ENCODE results near the gene IGFBP3.
A peak's percentile ranks its signal among the peaks of the same experiment; 100 is the strongest.
"Not testable (repeated sequence)": the region's sequence is repeated elsewhere in the genome, so short reads cannot be mapped to it uniquely, and the experiment has no call there.

Gene IGFBP3, protein sequence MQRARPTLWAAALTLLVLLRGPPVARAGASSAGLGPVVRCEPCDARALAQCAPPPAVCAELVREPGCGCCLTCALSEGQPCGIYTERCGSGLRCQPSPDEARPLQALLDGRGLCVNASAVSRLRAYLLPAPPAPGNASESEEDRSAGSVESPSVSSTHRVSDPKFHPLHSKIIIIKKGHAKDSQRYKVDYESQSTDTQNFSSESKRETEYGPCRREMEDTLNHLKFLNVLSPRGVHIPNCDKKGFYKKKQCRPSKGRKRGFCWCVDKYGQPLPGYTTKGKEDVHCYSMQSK

DNA sequence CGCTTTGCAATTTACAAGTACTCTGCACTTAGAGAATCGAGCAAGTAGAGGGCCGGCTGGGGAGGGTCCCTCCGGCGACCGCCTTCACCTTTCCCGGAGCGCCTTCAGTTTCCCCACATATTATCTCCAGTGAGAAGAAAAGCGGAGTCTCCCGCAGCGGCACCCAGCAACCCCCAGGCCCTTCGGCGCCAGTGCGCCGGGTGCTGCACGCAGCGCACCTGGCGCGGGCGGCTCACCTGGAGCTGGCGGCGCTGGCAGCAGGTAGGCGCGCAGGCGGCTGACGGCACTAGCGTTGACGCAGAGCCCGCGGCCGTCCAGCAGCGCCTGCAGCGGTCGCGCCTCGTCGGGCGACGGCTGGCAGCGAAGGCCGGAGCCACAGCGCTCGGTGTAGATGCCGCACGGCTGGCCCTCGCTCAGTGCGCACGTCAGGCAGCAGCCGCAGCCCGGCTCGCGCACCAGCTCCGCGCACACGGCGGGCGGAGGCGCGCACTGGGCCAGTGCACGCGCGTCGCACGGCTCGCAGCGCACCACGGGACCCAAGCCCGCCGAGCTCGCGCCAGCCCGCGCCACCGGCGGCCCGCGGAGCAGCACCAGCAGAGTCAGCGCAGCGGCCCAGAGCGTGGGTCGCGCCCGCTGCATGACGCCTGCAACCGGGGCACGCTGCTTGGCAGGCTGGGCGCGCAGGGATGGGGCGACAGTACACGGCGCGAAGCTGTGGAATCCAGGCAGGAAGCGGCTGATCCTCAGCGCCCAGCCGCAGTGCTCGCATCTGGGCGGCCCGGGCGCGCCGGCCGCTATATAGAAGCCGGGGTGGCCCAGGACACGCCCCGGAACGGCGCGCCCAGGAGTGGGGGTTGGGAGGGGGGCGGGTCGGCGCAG, at the start of gene IGFBP3:
IGFBP3 (minus strand) TSS at position 771 of the 879 bp plus-strand sequence; CDS start at position 639, 132 bp downstream.
- no peak for DNase-seq (ENCODE audit: low read depth)

DNA sequence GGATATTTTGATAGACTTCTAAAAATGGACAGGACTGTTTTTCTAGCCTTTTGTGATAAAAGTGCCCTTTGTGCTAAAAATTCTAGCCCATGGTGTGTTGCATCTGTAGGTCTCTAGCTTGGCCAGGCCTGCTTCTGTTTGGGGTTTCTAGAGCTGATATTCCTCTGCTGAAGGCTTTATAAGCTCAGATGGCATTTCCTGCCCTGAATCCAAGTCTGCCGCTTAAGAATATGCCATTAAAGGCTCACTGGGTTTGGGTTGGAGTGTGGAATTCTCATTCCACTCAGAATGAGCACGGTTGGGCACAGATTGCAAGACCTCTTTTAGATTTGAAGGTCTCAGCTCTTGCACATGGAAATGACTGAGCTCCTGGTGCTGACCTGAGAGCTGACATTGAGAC, 49.4 kb upstream of the IGFBP3 start:
- DNase-seq (ENCODE audit: low read depth) = no peak

DNA sequence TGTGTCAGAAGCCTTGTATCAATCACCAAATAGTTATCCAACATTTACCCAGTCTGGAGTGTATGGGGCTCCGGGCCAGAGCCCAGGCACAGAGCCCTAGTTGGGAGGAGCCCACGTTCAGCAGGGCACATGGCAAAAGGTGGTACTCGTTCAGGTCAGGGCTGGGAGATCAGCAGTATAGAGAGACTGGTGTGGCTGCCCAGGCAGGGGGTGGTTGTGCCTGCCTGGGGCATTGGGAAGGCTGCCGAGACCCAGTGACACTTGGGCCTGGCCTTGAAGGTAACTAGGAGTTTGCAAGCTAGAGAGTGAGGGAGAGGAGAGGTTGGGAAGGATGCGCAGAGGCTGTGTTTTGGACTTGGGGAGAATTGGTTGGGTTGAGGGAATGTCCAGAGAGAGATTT, 48.9 kb upstream of the IGFBP3 start:
- no peak for DNase-seq (ENCODE audit: low read depth)

DNA sequence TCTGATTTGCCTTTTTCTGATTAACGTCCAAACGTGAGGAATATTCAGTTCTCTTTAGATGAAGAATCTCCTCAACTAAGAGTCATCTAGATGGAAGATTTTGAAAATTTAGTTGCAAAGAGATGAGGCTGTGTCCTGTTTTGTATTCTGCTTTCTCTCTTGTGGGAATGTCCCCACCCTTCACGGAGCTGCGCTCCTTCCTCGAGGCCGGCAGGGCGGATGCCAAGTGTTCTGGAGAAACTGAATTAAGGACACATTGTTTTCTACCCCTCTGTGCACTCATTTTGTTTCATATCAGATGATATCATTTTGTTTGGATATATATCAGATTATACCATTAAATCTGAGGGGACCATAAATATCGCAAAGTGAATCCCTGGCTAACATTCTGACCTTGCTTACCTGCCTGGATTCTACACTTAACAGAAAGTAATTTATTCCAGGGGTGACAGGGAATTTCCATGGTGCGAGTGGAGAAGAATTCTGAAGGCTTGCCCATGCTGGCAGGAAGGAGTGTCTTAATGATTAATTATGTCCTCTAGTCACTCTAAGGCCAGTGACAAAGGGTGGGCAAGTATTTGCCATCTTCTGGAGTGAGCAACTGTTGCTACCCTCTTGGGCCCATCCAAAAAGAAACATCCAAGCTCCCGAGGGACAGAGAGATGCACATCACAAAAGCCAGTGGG, 47.9 kb upstream of the IGFBP3 start:
- no peak for DNase-seq (ENCODE audit: low read depth)

DNA sequence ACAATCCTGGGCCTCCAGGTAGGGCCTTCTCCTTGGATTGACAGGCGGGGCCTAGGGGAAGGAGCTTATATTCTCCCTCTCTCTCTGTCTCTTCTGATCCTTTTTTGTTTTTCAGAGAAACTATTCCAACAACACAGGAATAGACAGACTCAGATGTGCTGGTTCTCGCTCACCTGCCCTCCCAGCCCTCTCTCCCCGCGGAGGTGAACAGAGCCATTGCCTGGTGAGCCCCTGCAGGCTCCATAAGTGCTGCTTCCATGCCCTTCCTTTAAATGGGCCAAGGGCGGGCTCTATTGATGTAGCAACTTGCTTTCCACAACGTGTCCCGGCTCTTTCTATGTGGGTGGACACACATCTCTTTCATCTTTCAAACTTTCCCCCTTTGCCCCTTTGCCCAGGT, 47.2 kb upstream of the IGFBP3 start:
- DNase-seq (ENCODE audit: low read depth) = no peak

DNA sequence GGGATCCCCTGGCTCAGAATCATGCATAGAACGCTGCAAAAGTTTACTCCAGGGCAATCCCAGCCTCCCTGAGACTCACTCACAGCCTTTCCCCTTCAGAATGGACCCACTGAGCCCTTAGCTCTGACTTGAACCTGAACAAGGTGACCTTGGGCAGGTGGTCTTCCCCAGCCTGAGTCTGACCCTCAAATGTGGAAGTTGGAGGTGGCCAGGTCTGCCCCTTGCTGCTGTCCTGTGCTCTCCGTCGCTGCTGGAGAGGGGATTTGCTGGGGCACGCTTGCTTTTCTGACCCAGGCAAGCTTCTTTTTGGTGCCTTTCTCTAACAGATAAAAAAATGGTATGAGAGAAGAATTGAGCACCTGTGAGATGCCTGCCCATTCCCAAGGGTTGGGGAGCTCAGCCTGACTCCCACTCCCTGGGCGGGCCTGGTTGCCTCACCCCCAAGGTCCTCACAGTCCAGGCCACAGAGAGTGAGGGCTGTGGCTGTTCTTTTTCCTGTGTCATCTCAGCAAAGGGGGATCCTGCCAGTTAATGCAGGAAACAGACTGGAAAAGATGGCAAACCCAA, 46.6 kb upstream of the IGFBP3 start:
- no peak for DNase-seq (ENCODE audit: low read depth)

DNA sequence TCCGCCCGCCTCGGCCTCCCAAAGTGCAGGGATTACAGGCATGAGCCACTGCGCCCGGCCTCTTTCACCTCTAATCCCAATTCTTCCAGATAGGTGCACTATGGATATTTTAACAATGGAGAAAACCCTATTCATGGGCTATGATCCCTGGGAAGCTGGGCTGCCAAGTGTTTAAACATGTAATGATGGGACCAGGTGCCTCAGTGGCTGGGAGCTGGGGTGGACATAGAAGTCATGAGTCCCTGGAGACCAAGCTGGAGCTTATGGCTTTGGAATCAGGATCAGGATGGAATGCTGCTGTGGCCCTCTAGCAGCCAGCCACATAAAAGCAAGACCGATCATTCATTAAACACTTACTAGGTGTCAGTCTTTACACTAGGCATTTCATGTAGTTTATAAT, 41.8 kb upstream of the IGFBP3 start:
- DNase-seq (ENCODE audit: low read depth) = no peak

DNA sequence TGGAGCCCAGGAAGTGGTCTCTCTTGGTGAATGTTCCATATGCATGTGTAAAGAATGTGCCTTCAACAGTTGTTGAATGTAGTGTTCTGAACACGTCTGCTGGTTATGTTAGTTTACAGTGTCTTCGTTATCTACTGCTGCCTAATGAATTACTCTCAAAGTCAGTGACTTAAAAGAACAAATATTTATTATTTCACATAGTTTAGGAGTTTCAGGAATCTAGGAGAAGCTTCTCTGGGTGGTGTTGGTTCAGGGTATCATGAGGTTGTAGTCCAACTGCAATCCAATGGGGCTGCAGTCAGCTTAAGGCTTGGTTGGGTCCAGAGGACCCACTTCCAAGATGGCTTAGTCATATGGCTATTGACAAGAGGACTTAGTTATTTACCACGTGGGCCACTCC, 36.6 kb upstream of the IGFBP3 start:
- DNase-seq (ENCODE audit: low read depth) = no peak

DNA sequence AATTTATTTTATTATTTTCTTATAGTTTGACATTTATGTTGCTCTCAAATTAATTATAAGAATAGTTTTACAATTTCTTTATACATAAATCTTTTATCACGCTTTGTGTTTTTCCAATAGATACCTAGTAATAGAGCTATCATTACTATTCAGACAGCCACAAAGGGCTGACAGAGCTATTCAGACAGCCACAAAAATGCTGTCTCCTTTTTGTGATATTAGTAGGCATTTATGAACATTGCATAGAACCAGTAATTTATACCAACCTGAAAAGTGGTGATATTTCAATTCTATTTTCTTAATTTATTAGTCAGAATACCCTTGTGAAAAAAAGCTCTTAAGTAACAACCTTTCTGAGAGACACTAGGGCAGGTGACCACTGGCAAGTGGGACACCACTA, 34.2 kb upstream of the IGFBP3 start:
- no peak for DNase-seq (ENCODE audit: low read depth)

DNA sequence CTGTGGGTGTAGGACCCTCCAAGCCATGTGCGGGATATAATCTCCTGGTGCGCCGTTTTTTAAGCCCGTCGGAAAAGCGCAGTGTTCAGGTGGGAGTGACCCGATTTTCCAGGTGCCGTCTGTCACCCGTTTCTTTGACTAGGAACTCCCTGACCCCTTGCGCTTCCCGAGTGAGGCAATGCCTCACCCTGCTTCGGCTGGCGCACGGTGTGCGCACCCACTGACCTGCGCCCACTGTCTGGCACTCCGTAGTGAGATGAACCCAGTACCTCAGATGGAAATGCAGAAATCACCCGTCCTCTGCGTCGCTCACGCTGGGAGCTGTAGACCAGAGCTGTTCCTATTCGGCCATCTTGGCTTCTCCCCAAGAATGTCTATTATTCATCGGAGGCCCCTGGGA, 32.0 kb upstream of the IGFBP3 start:
- DNase-seq (ENCODE audit: low read depth) = not testable (repeated sequence)

DNA sequence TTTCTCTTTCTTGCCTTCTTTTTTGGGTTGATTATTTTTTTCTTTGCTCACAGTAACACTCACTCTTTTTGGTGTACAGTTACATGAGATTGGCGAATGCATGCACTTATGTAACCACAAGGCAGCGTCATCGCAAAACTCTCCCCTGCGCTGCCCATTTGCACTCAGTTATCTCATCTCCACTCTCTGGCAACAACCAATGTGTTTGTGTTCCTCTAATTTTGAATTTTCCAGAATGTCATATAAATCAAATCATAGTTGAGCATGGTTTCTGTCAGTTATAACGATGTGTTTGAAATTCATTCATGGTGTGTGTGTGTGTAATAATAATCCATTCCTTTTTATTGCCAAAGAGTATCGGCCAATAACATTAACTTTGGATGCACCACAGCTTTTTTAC, 23.0 kb upstream of the IGFBP3 start:
- DNase-seq (ENCODE audit: low read depth) = no peak

DNA sequence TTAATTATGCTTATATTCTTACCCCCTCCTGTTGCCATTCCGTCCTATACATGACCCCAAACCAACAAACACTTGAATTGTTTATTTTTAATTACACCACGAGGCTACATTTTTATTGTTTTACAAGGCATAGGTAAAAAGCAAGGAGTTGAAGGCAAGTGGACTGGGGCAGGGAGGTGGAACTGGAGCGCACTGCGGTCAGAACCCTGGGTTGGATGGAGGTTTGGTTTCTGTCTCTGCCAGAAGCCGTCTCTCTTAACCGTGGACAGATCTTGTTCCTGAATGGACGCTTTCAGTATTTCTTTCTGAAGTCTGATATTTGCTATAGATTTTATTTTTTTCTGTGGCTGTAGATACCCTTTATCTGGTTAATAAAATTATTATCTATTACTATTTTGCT, 19.9 kb upstream of the IGFBP3 start:
- no peak for DNase-seq (ENCODE audit: low read depth)

DNA sequence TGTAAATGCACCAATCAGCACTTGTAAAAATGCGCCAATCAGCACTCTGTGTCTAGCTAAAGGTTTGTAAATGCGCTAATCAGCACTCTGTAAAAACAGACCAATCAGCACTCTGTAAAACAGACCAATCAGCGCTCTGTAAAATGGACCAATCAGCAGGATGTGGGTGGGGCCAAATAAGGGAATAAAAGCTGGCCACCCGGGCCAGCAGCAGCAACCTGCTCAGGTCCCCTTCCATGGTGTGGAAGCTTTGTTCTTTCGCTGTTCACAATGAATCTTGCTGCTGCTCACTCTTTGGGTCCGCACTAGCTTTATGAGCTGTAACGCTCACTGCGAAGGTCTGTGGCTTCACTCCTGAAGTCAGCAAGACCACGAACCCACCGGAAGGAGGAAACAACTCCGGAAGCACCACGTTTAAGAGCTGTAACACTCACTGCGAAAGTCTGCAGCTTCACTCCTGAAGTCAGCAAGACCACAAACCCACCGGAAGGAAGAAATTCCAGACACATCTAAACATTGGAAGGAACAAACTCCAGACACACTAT, 19.2 kb upstream of the IGFBP3 start:
- not testable (repeated sequence) for DNase-seq (ENCODE audit: low read depth)

DNA sequence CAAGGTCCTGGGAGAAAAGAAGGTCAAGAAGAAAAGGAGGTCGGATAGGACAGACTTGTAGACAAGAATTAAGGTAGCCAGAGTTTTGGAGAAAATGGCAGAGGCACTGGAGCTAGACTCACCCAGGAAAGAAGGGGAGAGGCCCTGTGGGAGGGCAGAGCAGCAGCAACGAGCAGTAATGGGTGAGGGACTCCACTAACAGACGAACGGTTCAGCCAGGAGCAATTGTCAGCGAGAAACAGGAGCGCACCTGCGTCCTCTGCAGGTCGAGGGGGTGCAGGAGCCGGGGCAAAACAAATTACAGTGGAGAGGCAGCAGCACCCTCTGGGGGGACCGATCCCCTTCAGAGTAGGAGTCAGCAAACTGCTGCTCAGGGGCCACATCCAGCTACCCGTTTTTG, 18.5 kb upstream of the IGFBP3 start:
- no peak for DNase-seq (ENCODE audit: low read depth)

DNA sequence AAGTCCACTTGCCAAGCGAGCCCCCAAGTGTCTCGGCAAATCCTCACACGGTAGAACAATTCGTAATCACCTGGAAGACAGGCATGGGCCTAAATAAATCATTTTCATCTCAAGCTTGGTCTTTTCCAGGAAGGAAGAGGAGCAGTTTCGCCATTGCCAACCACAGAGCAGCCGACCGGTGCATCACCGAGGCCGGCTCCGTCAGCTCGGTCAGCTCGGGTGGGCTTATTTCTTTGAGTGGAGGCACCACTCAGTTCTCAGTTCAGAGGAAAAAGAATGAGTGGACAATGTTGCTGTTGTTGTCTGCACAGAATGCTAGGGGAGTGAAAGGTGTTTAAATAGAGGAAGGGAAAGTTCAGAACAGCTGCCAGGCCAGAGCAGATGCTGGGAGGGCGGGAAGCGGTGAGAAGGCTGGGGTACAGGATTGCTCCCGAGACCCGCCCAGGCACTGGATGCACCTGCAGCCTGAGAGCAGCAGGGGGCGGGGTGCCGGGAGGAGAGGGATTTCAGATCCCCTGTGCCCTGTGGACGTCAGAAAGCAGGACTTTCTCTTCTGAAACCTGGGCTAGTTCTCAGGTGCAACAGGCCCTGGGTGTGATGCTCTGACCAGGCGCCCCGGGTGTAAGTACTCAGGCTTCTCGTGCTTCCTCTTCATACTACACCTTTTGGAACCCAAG, 17.7 kb upstream of the IGFBP3 start:
- no peak for DNase-seq (ENCODE audit: low read depth)

DNA sequence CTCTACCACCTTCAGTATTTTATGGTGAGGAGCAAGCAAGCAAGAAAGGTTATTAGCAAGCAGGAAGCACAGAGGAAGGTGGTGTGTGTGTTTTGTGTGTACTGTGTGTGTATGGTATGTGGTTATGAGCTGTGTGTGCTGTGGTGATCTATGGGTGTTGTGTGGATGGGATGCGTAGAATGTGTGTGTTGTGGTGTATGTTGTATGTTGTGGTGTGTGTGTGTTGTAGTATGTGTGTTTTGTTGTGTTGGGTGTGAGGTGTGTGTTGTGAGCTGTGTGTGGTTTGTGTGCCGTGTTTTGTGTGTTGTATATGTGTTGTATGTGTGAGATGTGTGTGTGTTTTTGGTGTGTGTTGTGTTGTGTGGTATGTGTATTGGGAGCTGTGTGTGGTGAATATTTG, 16.8 kb upstream of the IGFBP3 start:
- no peak for DNase-seq (ENCODE audit: low read depth)

DNA sequence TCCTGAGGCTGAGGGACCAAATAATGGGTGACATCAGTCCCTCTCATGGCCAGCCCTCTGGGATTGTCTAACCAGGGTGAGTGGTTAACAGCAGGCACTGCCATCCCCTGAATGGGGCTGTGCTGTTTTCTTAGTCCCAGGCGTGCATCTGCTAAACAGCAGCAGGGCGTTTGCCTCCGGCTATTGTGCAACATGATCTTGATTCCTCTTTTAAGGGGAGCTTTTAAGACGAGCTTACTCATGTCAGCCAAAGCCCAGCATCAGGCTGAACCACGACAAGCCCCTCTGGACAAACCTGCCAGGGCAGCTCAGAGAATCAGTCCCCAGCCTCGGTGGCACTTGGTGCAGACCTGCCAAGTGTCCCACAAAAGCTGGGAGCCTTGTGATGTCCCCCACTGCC, 16.2 kb upstream of the IGFBP3 start:
- no peak for DNase-seq (ENCODE audit: low read depth)

DNA sequence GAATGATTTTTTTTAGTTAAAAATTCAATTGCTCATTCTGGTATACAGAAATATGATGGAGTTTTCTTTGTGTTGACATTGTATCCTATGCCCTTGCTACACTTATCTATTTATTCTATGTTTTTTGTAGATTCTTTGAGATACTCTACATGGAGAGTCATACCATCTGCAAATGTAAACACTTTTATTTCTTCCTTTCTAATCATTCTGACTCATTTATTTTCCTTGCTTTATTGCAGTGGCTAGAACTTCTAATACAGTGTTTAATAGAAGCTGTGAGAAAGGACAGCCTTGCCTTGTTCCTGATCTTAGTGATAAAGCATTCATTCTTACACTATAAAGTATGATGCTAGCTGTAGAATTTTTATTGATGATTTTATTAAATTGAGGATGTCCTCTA, 9.9 kb upstream of the IGFBP3 start:
- no peak for DNase-seq (ENCODE audit: low read depth)

DNA sequence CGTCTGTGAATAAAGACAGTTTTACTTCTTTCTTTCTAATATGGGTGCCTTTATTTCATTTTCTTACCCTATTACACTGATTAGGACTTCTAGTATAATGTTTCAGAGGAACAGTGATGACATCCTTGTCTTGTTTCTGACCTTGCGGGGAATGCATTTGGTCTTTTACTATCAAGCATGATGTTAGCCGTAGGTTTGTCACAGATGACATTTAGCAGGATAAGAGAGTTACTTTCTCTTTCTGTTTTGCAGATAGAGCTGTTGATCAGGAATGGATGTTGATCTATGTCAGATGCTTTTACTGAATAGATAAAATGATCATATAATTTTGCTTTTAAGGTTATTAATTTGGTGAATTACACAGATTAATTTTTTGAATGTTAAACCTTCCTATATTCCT, 6.6 kb upstream of the IGFBP3 start:
- no peak for DNase-seq (ENCODE audit: low read depth)

DNA sequence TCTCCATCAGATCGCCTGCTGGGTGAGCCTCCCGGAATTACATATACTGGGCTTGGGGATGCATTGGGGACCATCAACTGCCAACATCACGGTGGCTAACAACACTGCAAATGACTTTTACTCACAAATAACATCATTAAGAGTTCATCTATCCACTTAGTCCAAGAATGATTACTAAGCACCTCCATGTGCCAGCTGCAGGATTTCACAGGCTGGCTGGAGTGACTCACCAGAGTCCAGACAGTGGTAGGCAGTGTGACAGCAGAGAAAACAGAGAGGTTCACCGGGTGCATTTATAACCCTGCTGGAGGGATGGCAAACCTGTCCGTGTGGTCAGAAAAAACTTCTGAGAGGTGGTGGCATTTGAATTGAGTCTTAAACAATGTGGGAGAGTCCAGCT, 3.2 kb upstream of the IGFBP3 start:
- peak; percentile 77 for DNase-seq (ENCODE audit: low read depth)

DNA sequence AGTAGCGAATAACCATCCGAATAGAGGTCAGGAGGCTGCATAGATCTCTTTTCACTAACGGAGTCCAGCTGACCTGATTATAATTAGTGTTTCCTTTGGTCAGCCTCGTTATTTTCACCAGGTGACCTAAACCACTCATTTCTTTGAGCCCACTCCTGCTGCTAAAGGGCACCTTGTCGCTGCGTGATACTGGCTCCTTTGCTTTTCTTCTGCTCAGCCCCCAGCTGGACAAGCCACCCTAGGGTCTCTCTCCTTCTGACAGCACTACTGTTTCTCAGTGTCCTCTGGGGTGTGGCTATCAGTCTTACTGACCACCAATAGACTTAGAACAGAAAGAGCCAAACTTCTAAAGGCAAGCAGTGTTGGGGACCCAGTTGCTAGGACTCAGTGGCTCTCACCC, 2.7 kb upstream of the IGFBP3 start:
- DNase-seq (ENCODE audit: low read depth) = no peak

DNA sequence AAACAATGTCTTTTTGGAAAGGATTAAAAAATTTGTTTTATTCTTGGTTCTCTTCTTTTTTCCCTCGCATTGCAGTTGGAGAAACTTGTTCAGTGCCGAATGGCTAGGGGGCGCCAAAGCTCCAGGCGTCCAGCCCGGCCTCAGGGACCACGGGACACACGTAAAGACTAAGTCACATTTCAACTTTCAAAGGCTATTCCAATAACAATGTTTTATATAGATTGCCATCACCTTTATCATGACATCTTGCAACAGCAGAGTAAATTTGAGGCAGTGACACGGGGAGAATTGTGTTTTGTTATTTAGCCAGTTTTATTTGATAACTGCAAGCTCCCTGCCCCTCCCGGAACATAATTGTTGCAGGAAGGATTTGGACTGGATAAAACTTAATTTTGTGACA, 2.2 kb upstream of the IGFBP3 start:
- DNase-seq (ENCODE audit: low read depth) = no peak

Data from GM04503 (cell line).